Body of pancreas (tissue), 4 donors: Measurements from ENCODE around the gene SERPINF2. TPM values are rescaled to one million over a fixed set of nuclear protein-coding genes. Genes with fewer than 3 reads are reported as not detected.
"Not testable (repeated sequence)": the region's sequence is repeated elsewhere in the genome, so short reads cannot be mapped to it uniquely, and the experiment has no call there.

ENCODE experiments used
- ATAC-seq: fragments of 150-250 bp; one replicate; pipeline ENCODE4 v1.9.1; 2016
- DNase-seq, 4 donors: peaks; one replicate each; pipeline ENCODE4 v3.0.0-alpha.2; 2019
- H3K27ac ChIP-seq, 4 donors: fragments of 200-600 bp; sonication (generic); 1 replicate in 3 of 4; 2 replicates in 1 of 4; pipeline versions ENCODE4 v1.5.1 to v1.6.1; 2016 to 2019; ENCODE audit warnings: mild to moderate bottlenecking in 1 of 4, mixed read lengths in 1 of 4, moderate library complexity in 1 of 4
- H3K27me3 ChIP-seq, 2 donors: fragments of 200-600 bp; sonication (generic); one replicate each; pipeline ENCODE4 v1.6.0; 2016; ENCODE audit warnings: mild to moderate bottlenecking in 1 of 2
- H3K36me3 ChIP-seq, 2 donors: fragments of 200-600 bp; sonication (generic); replicated peaks in 1 of 2; 2 replicates each; pipeline ENCODE4 v1.5.1; 2016; ENCODE audit warnings: low read depth in 2 of 2; ENCODE audit not compliant: insufficient read depth in 1 of 2
- H3K4me1 ChIP-seq: fragments of 200-600 bp; sonication (generic); one replicate; pipeline ENCODE4 v1.6.0; 2016
- H3K4me3 ChIP-seq, 2 donors: fragments of 200-600 bp; sonication (generic); 1 replicate in 1 of 2; 2 replicates in 1 of 2; pipeline ENCODE4 v1.5.1; 2016 to 2019
- H3K9me3 ChIP-seq, 3 donors: fragments of 200-600 bp; sonication (generic); 1 replicate in 2 of 3; 2 replicates in 1 of 3; pipeline ENCODE4 v1.5.1; 2016
- CTCF ChIP-seq, 7 experiments: fragments of 450-650 bp in 4 of 7; fragments of 200-600 bp in 3 of 7; sonication (generic) in 3 of 7; IDR thresholded peaks; one replicate each; pipeline ENCODE4 v1.5.1; 2016 to 2019; ENCODE audit warnings: antibody characterized with exemption in 7 of 7
- POLR2A ChIP-seq, 3 donors: fragments of 450-650 bp; IDR thresholded peaks; one replicate each; pipeline ENCODE4 v1.6.1; 2016; ENCODE audit warnings: antibody characterized with exemption in 3 of 3, mild to moderate bottlenecking in 2 of 3
- WGBS, 2 donors: methylation state at CpG; one replicate each; pipeline ENCODE4 v1.1.5; 2017; 5-methylcytosine and 5-hydroxymethylcytosine counted together
- intact Hi-C: fragments of 100-400 bp; cut with DNase I; formaldehyde crosslinking; loops from one replicate; pipeline ENCODE4 v1.15.1; 2023
- total RNA-seq, 2 donors: library from RNA; depleted of rRNA; stranded (reverse); fragments of >200 nt; gene quantifications; one replicate each; pipeline ENCODE4 v1.1.0, GENCODE V29; 2016

The SERPINF2 gene
- total RNA-seq, 2 donors from 2014 or later = 5.9 to 8.8 TPM

DNA sequence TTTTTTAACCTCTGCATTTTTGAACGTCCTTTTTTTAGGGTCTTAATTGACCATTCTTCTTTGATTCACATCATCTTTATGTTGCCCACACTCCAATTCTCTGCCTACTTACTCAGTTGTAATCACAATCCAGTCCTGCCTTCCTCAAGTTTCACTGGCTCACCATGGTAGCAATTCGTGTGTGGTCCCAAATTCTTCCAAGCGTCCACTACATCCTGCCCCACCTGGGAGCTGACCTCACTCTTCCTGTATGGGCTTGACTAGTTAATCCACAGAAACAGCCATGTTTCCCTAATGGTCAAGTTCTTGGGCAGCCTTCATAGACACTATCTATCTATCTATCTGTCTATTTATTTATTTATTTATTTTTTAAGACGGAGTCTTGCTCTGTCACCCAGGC lies 39.6 kb upstream of the SERPINF2 start:
- 53 to 58% methylated on average over 4 of the region's 4 CpGs for WGBS, 2 donors
- Histone ChIP-seq H3K27me3 (no peaks in the 10 kb centered on the region), H3K36me3 (no peaks in the 10 kb centered on the region), H3K9me3 (no peaks in the 10 kb centered on the region), H3K4me3 (no peak overlapping the region), H3K4me1 (no peaks in the 10 kb centered on the region), H3K27ac (no peak overlapping the region)
- intact Hi-C loops = no loop called here
- no peak for TF ChIP-seq CTCF (IDR thresholded peaks at IDR 0.05)
- TF ChIP-seq POLR2A (IDR thresholded peaks at IDR 0.05) = no peak
- no peak for DNase-seq
- ATAC-seq = no peak

- H3K4me1 ChIP-seq = no peaks in the 10 kb centered on the region
- DNase-seq = no peak
- intact Hi-C loops = no loop called here
- no peak overlapping the region for H3K4me3 ChIP-seq
- no peaks in the 10 kb centered on the region for H3K27me3 ChIP-seq
- no peaks in the 10 kb centered on the region for H3K9me3 ChIP-seq
- TF ChIP-seq POLR2A (IDR thresholded peaks at IDR 0.05) (no peak), CTCF (IDR thresholded peaks at IDR 0.05) (no peak)
- no peaks in the 10 kb centered on the region for H3K36me3 ChIP-seq
- ATAC-seq = no peak
- WGBS, 2 donors = 68 to 84% methylated on average over 7 of the region's 7 CpGs
- H3K27ac ChIP-seq = no peak overlapping the region
Observed at GRCh38 chr17:1705004-1705403, 37.7 kb upstream of the SERPINF2 start.

DNA sequence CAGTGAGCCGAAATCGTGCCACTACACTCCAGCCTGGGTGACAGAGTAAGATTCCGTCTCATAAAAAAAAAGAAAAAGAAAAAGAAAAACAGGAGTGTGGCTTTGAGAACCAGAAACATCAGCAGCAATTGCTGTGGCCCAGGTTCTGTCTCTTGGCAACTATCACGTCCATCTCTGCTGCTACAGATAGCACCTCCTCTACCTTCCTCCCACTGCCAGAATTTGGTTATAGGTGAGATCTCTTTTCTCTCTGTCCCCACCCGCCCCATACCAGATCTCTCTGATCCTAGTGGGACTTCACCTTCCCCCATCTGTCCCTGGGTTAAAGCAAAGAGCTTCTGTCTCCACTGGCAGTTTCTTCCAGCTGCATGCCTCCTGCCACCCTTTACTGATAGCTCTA lies 35.6 kb upstream of the SERPINF2 start:
- intact Hi-C loops = no loop called here
- ATAC-seq (no peak), DNase-seq (no peak)
- H3K27me3 ChIP-seq = no peaks in the 10 kb centered on the region
- no peak overlapping the region for H3K27ac ChIP-seq
- no peaks in the 10 kb centered on the region for H3K9me3 ChIP-seq
- H3K4me1 ChIP-seq = peaks cover 7% of the 10 kb centered on the region
- H3K4me3 ChIP-seq = no peak overlapping the region
- no peak for TF ChIP-seq POLR2A (IDR thresholded peaks at IDR 0.05)
- no peak for TF ChIP-seq CTCF (IDR thresholded peaks at IDR 0.05)
- 73 to 83% methylated on average over 5 of the region's 5 CpGs for WGBS, 2 donors
- peaks cover 0 to under 1% of the 10 kb centered on the region in 2 donors for H3K36me3 ChIP-seq

DNA sequence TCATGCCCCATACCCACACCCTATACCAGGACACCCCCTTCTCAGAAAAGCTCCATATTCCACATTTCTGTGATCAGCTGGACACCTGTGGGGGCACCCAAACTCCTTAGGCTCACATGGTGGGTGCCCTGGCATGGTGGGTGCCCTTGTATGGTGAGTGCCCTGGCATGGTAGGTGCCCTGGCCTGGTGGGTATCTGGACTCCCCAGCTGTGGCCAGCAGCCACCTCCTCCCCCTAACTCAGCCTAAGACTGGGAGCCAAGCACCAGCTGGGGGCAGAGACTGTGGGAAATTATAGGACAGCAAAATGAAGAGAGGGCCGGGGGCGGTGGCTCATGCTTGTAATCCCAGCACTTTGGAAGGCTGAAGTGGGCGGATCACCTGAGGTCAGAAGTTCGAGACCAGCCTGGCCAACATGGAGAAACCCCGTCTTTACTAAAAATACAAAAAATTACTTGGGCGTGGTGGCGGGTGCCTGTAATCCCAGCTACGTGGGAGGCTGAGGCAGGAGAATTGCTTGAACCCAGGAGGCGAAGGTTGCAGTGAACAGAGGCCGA lies 33.8 kb upstream of the SERPINF2 start:
- WGBS, 2 donors = 93 to 98% methylated on average over 10 of the region's 10 CpGs
- H3K4me3 ChIP-seq, DNase-seq, ATAC-seq, H3K36me3 ChIP-seq, H3K27ac ChIP-seq, H3K9me3 ChIP-seq, intact Hi-C loops, H3K27me3 ChIP-seq: not testable (repeated sequence)
- peaks cover 20% of the 10 kb centered on the region for H3K4me1 ChIP-seq

DNA sequence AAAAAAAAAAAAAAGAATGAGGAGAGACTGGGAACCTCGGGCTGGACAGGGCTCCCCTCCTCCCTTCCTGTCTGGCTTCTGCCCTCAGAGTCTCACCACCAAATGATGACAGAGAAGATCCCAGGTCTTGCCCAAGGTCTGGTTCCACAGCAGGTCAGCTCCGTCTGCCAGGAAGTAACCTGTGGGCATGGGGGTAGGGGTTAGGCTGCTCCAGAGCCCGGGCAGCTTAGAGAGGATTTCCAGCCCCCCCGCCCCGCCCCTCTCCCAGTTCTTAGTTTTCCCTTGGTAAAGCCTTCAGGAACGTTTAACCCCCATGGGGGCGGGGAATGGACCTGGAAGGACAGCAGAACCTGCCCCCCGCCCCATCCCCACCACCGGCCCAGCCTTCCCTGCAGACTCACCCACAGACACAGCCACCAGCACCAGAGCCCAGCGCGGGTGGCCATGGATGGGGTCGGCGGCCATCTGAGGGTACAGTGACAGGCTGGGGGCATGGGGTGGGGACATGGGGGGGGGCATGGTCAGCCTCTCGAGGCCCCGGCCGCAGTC lies 33.2 kb upstream of the SERPINF2 start:
- intact Hi-C loops = no loop called here
- peak in 1 of 4 donors; percentile 23 for DNase-seq
- H3K4me1 ChIP-seq = peaks cover 26% of the 10 kb centered on the region
- H3K27me3 ChIP-seq = no peaks in the 10 kb centered on the region
- no peak for TF ChIP-seq POLR2A (IDR thresholded peaks at IDR 0.05)
- no peak for TF ChIP-seq CTCF (IDR thresholded peaks at IDR 0.05)
- no peak for ATAC-seq
- H3K9me3 ChIP-seq = no peaks in the 10 kb centered on the region
- 18 to 36% methylated on average over 11 to 14 of the region's 16 CpGs for WGBS, 2 donors
- peak overlapping the region in 1 of 4 donors; percentile 49 for H3K27ac ChIP-seq
- H3K36me3 ChIP-seq = peaks cover 0 to 2% of the 10 kb centered on the region in 2 donors
- H3K4me3 ChIP-seq = peak overlapping the region; percentile 52 to 74
